ENCODE data around the gene COPS7A. TPM values are rescaled to one million over a fixed set of nuclear protein-coding genes. Genes with fewer than 3 reads are reported as not detected.

Gene COPS7A
- total and polyA plus RNA-seq, 9 of the 15 experiments (the other 6 are each of a cell fraction or from before 2014, with no cell fraction given) = 12.7 to 36.0 (median 24.3) TPM

GRCh38 chr12:6765048-6765633 is 41.3 kb downstream of the COPS7A start (continued):
- TF ChIP-seq, protein P1, sequence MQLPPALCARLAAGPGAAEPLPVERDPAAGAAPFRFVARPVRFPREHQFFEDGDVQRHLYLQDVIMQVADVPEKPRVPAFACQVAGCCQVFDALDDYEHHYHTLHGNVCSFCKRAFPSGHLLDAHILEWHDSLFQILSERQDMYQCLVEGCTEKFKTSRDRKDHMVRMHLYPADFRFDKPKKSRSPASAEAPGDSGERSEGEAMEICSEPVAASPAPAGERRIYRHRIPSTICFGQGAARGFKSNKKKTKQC (CRISPR knock-in tag; IDR thresholded peaks at IDR 0.05) = no peak
- TF ChIP-seq NFIC (IDR thresholded peaks at IDR 0.05) (peak; percentile 94), TAF15 (IDR thresholded peaks at IDR 0.05; ENCODE audit: low read depth, low read length) (no peak), ATF7 (IDR thresholded peaks at IDR 0.05) (no peak), ZNF586 (CRISPR knock-in tag; conservative IDR thresholded peaks at IDR 0.05) (no peak), ZNF24 (IDR thresholded peaks at IDR 0.05) (no peak), MYNN (IDR thresholded peaks at IDR 0.05) (no peak; the same call in 1 of the 2 replicates), MYNN (CRISPR knock-in tag; IDR thresholded peaks at IDR 0.05) (no peak), SAFB2 (IDR thresholded peaks at IDR 0.05; ENCODE audit: borderline replicate concordance, low read depth, low read length, severe bottlenecking) (no peak), CBX8 (IDR thresholded peaks at IDR 0.05; ENCODE audit: borderline replicate concordance, extremely low read depth, low read depth, low read length, poor library complexity, severe bottlenecking) (no peak), NR2F6 (CRISPR knock-in tag; IDR thresholded peaks at IDR 0.05) (no peak), DIDO1 (tag; IDR thresholded peaks at IDR 0.05; ENCODE audit: low read depth) (no peak), ZNF184 (CRISPR knock-in tag; IDR thresholded peaks at IDR 0.05) (no peak), ZNF707 (CRISPR knock-in tag; conservative IDR thresholded peaks at IDR 0.05) (no peak), ELF1 (tag; IDR thresholded peaks at IDR 0.05) (no peak), TAF1 (IDR thresholded peaks at IDR 0.05; ENCODE audit: control insufficient read depth, extremely low read depth, insufficient read depth, low read length, severe bottlenecking) (no peak), PRPF4 (IDR thresholded peaks at IDR 0.05; ENCODE audit: insufficient read depth, low read depth, low read length, poor library complexity, severe bottlenecking) (no peak), GTF2B (IDR thresholded peaks at IDR 0.05; ENCODE audit: extremely low read depth, insufficient read length) (no peak), POLR2AphosphoS5 (IDR thresholded peaks at IDR 0.05; ENCODE audit: control insufficient read depth, insufficient read depth, low read depth, low read length) (peak; percentile 80), ZNF282 (CRISPR knock-in tag; IDR thresholded peaks at IDR 0.05) (no peak), ETS2 (tag; IDR thresholded peaks at IDR 0.05; ENCODE audit: borderline replicate concordance, poor library complexity, severe bottlenecking) (no peak), ZNF398 (CRISPR knock-in tag; IDR thresholded peaks at IDR 0.05) (no peak), SMAD4 (CRISPR knock-in tag; conservative IDR thresholded peaks at IDR 0.05) (peak; percentile 93), ATF2 (CRISPR knock-in tag; IDR thresholded peaks at IDR 0.05) (no peak), MXI1 (IDR thresholded peaks at IDR 0.05; ENCODE audit: low read depth, low read length) (0 out of 2 replicates have a peak, but pooled peaks have one; percentile 23)

All from K562 (cell line).